Measurements from ENCODE around the gene STAP2. TPM values are rescaled to one million over a fixed set of nuclear protein-coding genes. Genes with fewer than 3 reads are reported as not detected.

STAP2 gene, protein sequence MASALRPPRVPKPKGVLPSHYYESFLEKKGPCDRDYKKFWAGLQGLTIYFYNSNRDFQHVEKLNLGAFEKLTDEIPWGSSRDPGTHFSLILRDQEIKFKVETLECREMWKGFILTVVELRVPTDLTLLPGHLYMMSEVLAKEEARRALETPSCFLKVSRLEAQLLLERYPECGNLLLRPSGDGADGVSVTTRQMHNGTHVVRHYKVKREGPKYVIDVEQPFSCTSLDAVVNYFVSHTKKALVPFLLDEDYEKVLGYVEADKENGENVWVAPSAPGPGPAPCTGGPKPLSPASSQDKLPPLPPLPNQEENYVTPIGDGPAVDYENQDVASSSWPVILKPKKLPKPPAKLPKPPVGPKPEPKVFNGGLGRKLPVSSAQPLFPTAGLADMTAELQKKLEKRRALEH
- total RNA-seq (1 to 10 TPM; 1.7 to 1.8 TPM), total RNA-seq (0.23 to 11.6 (median 1.5) reads per million in 172 experiments)
- polyA plus RNA-seq (2013, experiment 1 of 2) = 2.3 TPM
- 2.1 TPM for polyA plus RNA-seq (2013, experiment 2 of 2)

DNA sequence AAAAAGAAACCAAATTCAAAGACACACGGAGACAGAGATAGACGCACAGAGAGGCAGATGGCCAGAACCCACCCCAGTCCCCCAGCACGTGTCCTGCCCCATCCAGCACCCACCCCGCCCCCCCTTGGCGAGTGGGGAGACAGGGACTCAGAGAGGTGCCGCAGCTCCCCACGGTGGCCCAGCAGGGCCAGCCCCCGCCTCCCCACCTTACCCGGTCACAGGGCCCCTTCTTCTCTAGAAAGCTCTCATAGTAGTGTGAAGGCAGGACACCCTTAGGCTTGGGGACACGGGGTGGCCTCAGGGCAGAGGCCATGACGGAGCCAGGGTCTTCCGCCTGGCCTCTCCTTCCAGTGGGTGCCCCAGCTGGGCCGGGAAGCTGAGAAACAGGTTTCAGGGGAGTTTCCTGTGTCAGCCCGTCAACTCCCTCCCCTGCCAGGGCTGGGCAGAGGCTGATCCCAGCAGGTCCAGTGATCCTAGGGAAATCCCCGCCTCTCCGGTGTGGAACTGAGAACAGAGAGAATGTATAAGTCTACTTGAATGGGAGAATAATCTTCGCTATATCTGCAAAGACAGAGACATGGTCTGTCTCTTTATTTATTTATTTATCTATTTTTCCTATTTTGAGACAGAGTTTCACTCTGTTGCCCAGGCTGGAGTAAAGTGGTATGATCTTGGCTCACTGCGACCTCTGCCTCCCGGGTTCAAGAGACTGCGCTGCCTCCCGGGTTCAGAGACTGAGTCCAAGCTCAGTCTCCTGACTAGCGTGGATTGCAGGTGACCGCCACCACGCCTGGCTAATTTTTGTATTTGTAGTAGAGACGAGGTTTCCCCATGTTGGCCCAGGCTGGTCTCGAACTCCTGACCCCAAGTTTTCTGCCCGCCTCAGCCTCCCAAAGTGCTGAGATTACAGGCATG, at the start of gene STAP2:
Gene STAP2, minus strand, starts transcription at position 387 of the 915 bp plus-strand sequence. Its CDS starts 74 bp downstream, at position 313.
- Mint-ChIP-seq H3K4me3 (peak within 1 kb of the TSS; percentile 84), H3K36me3 (ENCODE audit: low read depth) (peaks cover 8% of the 10 kb centered on the region), H3K9me3 (peaks cover 3% of the 10 kb centered on the region), H3K4me1 (ENCODE audit: low read depth) (peaks cover 37% of the 10 kb centered on the region), H3K27me3 (no peaks in the 10 kb centered on the region), H3K27ac (peak within 1 kb of the TSS; percentile 76)
- TF ChIP-seq, protein P1, sequence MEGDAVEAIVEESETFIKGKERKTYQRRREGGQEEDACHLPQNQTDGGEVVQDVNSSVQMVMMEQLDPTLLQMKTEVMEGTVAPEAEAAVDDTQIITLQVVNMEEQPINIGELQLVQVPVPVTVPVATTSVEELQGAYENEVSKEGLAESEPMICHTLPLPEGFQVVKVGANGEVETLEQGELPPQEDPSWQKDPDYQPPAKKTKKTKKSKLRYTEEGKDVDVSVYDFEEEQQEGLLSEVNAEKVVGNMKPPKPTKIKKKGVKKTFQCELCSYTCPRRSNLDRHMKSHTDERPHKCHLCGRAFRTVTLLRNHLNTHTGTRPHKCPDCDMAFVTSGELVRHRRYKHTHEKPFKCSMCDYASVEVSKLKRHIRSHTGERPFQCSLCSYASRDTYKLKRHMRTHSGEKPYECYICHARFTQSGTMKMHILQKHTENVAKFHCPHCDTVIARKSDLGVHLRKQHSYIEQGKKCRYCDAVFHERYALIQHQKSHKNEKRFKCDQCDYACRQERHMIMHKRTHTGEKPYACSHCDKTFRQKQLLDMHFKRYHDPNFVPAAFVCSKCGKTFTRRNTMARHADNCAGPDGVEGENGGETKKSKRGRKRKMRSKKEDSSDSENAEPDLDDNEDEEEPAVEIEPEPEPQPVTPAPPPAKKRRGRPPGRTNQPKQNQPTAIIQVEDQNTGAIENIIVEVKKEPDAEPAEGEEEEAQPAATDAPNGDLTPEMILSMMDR (IDR thresholded peaks at IDR 0.05) = no peak
- Histone ChIP-seq H3K27ac (ENCODE audit: low read depth in 1 of 2, low read length in 2 of 2) (peak within 1 kb of the TSS; percentile 7 to 29), H3K9me3 (ENCODE audit: control insufficient read depth in 1 of 2, insufficient read depth in 1 of 2, low read length in 2 of 2) (no peaks in the 10 kb centered on the region), H3K4me1 (ENCODE audit: insufficient read depth, low read length) (peaks cover 31% of the 10 kb centered on the region), H3K27me3 (ENCODE audit: control insufficient read depth in 1 of 2, insufficient read depth in 2 of 2, low read length in 2 of 2) (no peaks in the 10 kb centered on the region), H3K36me3 (ENCODE audit: insufficient read depth, low read length) (no peaks in the 10 kb centered on the region), H3K4me3 (ENCODE audit: low read length) (peak within 1 kb of the TSS; percentile 56)
- peak in 5 of 14 experiments; percentile 13 to 52 (median 44) for DNase-seq
- ChIA-PET CTCF (interaction anchor here (1.3 to 1.5 kb wide), 2 partner anchors 14 to 62 kb away, joined by 4 to 5 read pairs; partner anchors contain the start of gene SH3GL1), POLR2A (interaction anchor here (0.8 to 1.5 kb wide), 3 partner anchors 11 to 61 kb away, joined by 3 to 9 read pairs (median 4); partner anchors contain the start of gene SH3GL1)
- intact Hi-C loops (cut with DNase I, micrococcal nuclease) = no loop called here
- no peak for ATAC-seq (ENCODE audit: poor library complexity)

DNA sequence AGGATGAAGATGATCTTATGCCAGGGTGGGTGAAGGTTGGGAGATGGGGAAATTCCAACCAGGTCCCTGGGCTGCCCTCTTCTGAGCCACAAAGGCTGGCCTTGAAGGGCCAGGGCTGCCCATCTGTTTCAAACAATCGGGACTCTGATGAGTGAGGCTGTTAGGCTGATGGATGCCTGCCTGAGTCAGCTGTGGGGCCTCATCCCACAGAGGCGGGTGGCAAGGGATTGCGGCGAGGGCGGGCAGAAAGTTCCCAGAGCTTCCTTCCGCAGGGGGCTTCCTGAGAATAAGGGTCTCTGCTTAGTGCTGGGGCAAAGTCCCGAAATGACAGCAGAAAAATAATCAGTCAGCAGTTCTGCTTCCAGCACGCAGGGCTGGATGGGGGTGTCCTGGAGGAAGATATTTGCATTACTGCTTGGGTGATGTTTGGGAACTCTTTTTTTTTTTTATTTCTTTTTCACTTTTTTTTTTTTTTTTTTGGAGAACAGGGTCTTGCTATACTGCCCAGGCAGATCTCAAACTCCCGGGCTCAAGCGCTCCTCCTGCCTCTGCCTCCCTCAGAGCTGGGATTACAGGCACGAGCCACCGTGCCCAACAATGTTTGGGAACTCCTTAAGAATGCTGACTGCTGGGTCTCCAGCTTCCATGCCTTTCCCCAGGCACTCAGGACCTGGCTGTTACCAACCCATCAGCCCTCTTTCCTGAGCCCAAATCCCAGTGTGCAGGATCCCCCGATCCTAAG, 47.6 kb upstream of the STAP2 start:
- intact Hi-C loops (cut with DNase I, micrococcal nuclease) = loop anchor here in 1 of 2 experiments (5.0 kb wide), 1 partner anchor 1104 kb away; no protein-coding TSS in a partner anchor
- ATAC-seq (ENCODE audit: poor library complexity) = no peak
- no peak for DNase-seq
- no peaks in the 10 kb centered on the region for H3K9me3 ChIP-seq (ENCODE audit: control insufficient read depth in 1 of 2, insufficient read depth in 1 of 2, low read length in 2 of 2)
- ChIA-PET POLR2A (no interaction called here), CTCF (interaction anchor here (0.5 kb wide), 1 partner anchor 28 kb away, joined by 3 read pairs; no protein-coding TSS in a partner anchor)
- no peak overlapping the region for H3K27ac ChIP-seq (ENCODE audit: low read depth in 1 of 2, low read length in 2 of 2)
- Mint-ChIP-seq H3K4me1 (ENCODE audit: low read depth) (peaks cover 21% of the 10 kb centered on the region), H3K9me3 (no peaks in the 10 kb centered on the region), H3K27ac (no peak overlapping the region), H3K4me3 (no peak overlapping the region), H3K36me3 (ENCODE audit: low read depth) (peaks cover 26% of the 10 kb centered on the region), H3K27me3 (no peaks in the 10 kb centered on the region)
- H3K4me3 ChIP-seq (ENCODE audit: low read length) = no peak overlapping the region
- TF ChIP-seq, protein P1 (IDR thresholded peaks at IDR 0.05) = no peak
- H3K4me1 ChIP-seq (ENCODE audit: insufficient read depth, low read length) = peaks cover 28% of the 10 kb centered on the region
- H3K36me3 ChIP-seq (ENCODE audit: insufficient read depth, low read length) = peaks cover 37% of the 10 kb centered on the region
- H3K27me3 ChIP-seq (ENCODE audit: control insufficient read depth in 1 of 2, insufficient read depth in 2 of 2, low read length in 2 of 2) = no peaks in the 10 kb centered on the region
